ENCODE data around the gene DCHS1.

DNA sequence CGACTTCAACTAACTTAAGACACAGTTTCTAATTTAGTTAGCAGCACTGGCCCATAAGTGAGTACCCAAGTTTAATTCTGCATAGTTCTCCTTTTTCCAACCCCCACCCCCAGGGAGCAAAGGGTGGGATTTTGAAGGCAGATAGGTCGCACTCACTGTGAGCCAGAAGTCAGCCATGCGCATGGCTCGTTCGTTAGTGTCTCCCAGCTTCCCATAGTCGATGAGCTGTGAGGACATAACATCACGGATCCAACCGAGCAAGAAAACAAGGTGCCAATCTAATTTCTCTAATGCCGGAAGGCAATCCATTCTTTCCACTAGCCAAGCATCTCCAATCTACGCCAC, 27.0 kb upstream of the DCHS1 start:
- TF ChIP-seq, protein P1, sequence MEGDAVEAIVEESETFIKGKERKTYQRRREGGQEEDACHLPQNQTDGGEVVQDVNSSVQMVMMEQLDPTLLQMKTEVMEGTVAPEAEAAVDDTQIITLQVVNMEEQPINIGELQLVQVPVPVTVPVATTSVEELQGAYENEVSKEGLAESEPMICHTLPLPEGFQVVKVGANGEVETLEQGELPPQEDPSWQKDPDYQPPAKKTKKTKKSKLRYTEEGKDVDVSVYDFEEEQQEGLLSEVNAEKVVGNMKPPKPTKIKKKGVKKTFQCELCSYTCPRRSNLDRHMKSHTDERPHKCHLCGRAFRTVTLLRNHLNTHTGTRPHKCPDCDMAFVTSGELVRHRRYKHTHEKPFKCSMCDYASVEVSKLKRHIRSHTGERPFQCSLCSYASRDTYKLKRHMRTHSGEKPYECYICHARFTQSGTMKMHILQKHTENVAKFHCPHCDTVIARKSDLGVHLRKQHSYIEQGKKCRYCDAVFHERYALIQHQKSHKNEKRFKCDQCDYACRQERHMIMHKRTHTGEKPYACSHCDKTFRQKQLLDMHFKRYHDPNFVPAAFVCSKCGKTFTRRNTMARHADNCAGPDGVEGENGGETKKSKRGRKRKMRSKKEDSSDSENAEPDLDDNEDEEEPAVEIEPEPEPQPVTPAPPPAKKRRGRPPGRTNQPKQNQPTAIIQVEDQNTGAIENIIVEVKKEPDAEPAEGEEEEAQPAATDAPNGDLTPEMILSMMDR (IDR thresholded peaks at IDR 0.05; ENCODE audit: low read depth, low read length, missing input control) = no peak
- TF ChIP-seq TAF1 (conservative IDR thresholded peaks at IDR 0.05) (no peak), YY1 (IDR thresholded peaks at IDR 0.05) (no peak), JUND (IDR thresholded peaks at IDR 0.05) (no peak), RAD21 (IDR thresholded peaks at IDR 0.05) (no peak), SP1 (IDR thresholded peaks at IDR 0.05) (no peak)
- TF ChIP-seq, protein P2, sequence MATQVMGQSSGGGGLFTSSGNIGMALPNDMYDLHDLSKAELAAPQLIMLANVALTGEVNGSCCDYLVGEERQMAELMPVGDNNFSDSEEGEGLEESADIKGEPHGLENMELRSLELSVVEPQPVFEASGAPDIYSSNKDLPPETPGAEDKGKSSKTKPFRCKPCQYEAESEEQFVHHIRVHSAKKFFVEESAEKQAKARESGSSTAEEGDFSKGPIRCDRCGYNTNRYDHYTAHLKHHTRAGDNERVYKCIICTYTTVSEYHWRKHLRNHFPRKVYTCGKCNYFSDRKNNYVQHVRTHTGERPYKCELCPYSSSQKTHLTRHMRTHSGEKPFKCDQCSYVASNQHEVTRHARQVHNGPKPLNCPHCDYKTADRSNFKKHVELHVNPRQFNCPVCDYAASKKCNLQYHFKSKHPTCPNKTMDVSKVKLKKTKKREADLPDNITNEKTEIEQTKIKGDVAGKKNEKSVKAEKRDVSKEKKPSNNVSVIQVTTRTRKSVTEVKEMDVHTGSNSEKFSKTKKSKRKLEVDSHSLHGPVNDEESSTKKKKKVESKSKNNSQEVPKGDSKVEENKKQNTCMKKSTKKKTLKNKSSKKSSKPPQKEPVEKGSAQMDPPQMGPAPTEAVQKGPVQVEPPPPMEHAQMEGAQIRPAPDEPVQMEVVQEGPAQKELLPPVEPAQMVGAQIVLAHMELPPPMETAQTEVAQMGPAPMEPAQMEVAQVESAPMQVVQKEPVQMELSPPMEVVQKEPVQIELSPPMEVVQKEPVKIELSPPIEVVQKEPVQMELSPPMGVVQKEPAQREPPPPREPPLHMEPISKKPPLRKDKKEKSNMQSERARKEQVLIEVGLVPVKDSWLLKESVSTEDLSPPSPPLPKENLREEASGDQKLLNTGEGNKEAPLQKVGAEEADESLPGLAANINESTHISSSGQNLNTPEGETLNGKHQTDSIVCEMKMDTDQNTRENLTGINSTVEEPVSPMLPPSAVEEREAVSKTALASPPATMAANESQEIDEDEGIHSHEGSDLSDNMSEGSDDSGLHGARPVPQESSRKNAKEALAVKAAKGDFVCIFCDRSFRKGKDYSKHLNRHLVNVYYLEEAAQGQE (IDR thresholded peaks at IDR 0.05) = no peak
- TF ChIP-seq, protein P3, sequence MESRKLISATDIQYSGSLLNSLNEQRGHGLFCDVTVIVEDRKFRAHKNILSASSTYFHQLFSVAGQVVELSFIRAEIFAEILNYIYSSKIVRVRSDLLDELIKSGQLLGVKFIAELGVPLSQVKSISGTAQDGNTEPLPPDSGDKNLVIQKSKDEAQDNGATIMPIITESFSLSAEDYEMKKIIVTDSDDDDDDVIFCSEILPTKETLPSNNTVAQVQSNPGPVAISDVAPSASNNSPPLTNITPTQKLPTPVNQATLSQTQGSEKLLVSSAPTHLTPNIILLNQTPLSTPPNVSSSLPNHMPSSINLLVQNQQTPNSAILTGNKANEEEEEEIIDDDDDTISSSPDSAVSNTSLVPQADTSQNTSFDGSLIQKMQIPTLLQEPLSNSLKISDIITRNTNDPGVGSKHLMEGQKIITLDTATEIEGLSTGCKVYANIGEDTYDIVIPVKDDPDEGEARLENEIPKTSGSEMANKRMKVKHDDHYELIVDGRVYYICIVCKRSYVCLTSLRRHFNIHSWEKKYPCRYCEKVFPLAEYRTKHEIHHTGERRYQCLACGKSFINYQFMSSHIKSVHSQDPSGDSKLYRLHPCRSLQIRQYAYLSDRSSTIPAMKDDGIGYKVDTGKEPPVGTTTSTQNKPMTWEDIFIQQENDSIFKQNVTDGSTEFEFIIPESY (IDR thresholded peaks at IDR 0.05) = no peak
- TF ChIP-seq, protein P4, sequence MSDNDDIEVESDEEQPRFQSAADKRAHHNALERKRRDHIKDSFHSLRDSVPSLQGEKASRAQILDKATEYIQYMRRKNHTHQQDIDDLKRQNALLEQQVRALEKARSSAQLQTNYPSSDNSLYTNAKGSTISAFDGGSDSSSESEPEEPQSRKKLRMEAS (IDR thresholded peaks at IDR 0.05) = no peak
- TF ChIP-seq, protein P5, sequence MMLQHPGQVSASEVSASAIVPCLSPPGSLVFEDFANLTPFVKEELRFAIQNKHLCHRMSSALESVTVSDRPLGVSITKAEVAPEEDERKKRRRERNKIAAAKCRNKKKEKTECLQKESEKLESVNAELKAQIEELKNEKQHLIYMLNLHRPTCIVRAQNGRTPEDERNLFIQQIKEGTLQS (IDR thresholded peaks at IDR 0.05) = no peak
